ENCODE results near the gene HS3ST3A1. TPM values are rescaled to one million over a fixed set of nuclear protein-coding genes. Genes with fewer than 3 reads are reported as not detected.

HS3ST3A1 gene
- polyA plus RNA-seq, 3 donors = 0.20 TPM; not detected in 2

DNA sequence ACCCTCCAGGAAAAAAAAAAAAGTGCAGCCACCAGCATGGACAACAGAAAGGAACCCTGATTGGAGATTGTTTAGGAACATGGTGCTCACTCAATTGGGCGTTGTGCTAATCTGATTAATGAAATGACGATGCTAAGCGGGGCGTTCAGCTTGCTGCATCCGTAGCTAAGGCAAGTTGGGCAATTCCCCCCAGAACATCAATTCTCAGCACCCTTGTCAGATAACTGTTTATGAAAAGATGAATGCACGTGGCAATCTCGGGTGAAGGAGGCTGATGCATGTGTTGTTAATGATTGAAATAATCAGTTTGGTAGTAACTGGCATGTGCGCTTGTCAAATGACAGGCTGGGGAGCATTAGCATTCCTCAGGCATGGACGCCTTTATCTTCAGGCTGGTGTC, 57.0 kb downstream of the HS3ST3A1 start:
- no peak overlapping the region for H3K9ac ChIP-seq (ENCODE audit: insufficient read depth, low read length, poor library complexity, severe bottlenecking)
- no CpG with 5 or more reads among the region's 9 CpGs for WGBS (ENCODE audit: insufficient coverage)
- H3K79me2 ChIP-seq (ENCODE audit: insufficient read depth, low read length) = no peaks in the 10 kb centered on the region
- H3K36me3 Mint-ChIP-seq = no peaks in the 10 kb centered on the region
- H3K4me1 ChIP-seq (ENCODE audit: control insufficient read depth in 1 of 2, insufficient read depth in 2 of 2, low read length in 2 of 2) = no peaks in the 10 kb centered on the region
- H3K27ac ChIP-seq (ENCODE audit: low read depth in 1 of 2, low read length in 2 of 2) = no peak overlapping the region
- no peaks in the 10 kb centered on the region for H4K20me1 ChIP-seq (ENCODE audit: insufficient read depth, low read length)
- H3K9me3 ChIP-seq (replicated peaks in 1 of 2; ENCODE audit: control insufficient read depth in 1 of 2, insufficient read depth in 1 of 2, low read length in 2 of 2) = peaks cover 12 to 15% of the 10 kb centered on the region in 2 donors
- H3K36me3 ChIP-seq (replicated peaks in 1 of 2; ENCODE audit: control insufficient read depth in 1 of 2, insufficient read depth in 2 of 2, low read length in 2 of 2) = no peaks in the 10 kb centered on the region
- H3K27ac Mint-ChIP-seq = no peak overlapping the region
- H3K4me3 ChIP-seq (replicated peaks in 1 of 3; ENCODE audit: low read depth in 2 of 3, low read length in 3 of 3) = no peak overlapping the region
- H3K27me3 ChIP-seq (ENCODE audit: control insufficient read depth in 2 of 2, insufficient read depth in 2 of 2, low read length in 2 of 2) = no peaks in the 10 kb centered on the region
- H3K27me3 Mint-ChIP-seq (ENCODE audit: low read depth in 3 of 3) = peaks cover 3 to 6% (median 4%) of the 10 kb centered on the region in 3 donors
- intact Hi-C loops (cut with micrococcal nuclease) = no loop called here
- TF ChIP-seq, protein P1, sequence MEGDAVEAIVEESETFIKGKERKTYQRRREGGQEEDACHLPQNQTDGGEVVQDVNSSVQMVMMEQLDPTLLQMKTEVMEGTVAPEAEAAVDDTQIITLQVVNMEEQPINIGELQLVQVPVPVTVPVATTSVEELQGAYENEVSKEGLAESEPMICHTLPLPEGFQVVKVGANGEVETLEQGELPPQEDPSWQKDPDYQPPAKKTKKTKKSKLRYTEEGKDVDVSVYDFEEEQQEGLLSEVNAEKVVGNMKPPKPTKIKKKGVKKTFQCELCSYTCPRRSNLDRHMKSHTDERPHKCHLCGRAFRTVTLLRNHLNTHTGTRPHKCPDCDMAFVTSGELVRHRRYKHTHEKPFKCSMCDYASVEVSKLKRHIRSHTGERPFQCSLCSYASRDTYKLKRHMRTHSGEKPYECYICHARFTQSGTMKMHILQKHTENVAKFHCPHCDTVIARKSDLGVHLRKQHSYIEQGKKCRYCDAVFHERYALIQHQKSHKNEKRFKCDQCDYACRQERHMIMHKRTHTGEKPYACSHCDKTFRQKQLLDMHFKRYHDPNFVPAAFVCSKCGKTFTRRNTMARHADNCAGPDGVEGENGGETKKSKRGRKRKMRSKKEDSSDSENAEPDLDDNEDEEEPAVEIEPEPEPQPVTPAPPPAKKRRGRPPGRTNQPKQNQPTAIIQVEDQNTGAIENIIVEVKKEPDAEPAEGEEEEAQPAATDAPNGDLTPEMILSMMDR (IDR thresholded peaks at IDR 0.05) = no peak
- peaks cover 9 to 24% (median 22%) of the 10 kb centered on the region in 7 donors for H3K9me3 Mint-ChIP-seq
- no peaks in the 10 kb centered on the region for H3K4me1 Mint-ChIP-seq
- H3K4me2 ChIP-seq (replicated peaks; ENCODE audit: extremely low read depth, low read length, poor library complexity, severe bottlenecking) = no peak overlapping the region
- H2AFZ ChIP-seq (ENCODE audit: insufficient read depth, low read depth, low read length, poor library complexity, severe bottlenecking) = no peak overlapping the region
- no peak overlapping the region for H3K4me3 Mint-ChIP-seq
- DNase-seq = no peak

DNA sequence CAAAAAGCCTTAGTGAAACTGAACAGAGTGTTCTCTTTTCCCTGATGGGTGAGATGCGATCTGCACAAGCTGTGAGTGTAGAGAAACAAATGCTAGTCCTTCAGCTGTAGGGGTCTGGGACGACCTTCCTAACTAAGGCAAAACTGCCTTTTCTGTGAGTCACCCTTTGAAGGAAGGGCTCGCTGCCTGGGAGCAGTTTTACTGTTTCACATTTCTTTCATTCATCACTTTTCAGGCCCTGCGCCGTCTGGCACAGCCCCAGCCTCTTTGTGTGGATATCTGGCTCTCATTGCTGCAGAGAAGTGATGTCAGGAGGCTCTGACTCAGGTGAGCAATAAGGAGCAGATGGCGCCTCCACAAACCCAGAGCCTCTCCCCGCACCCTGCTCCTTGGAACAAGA, 57.4 kb downstream of the HS3ST3A1 start:
- H3K27ac Mint-ChIP-seq = no peak overlapping the region
- no peaks in the 10 kb centered on the region for H3K4me1 Mint-ChIP-seq
- Histone ChIP-seq H3K27ac (ENCODE audit: low read depth in 1 of 2, low read length in 2 of 2) (no peak overlapping the region), H3K4me1 (ENCODE audit: control insufficient read depth in 1 of 2, insufficient read depth in 2 of 2, low read length in 2 of 2) (no peaks in the 10 kb centered on the region), H3K27me3 (ENCODE audit: control insufficient read depth in 2 of 2, insufficient read depth in 2 of 2, low read length in 2 of 2) (no peaks in the 10 kb centered on the region), H2AFZ (ENCODE audit: insufficient read depth, low read depth, low read length, poor library complexity, severe bottlenecking) (no peak overlapping the region), H3K4me3 (replicated peaks in 1 of 3; ENCODE audit: low read depth in 2 of 3, low read length in 3 of 3) (no peak overlapping the region), H3K9me3 (replicated peaks in 1 of 2; ENCODE audit: control insufficient read depth in 1 of 2, insufficient read depth in 1 of 2, low read length in 2 of 2) (peaks cover 11 to 12% of the 10 kb centered on the region in 2 donors), H3K79me2 (ENCODE audit: insufficient read depth, low read length) (no peaks in the 10 kb centered on the region), H4K20me1 (ENCODE audit: insufficient read depth, low read length) (no peaks in the 10 kb centered on the region), H3K36me3 (replicated peaks in 1 of 2; ENCODE audit: control insufficient read depth in 1 of 2, insufficient read depth in 2 of 2, low read length in 2 of 2) (no peaks in the 10 kb centered on the region), H3K4me2 (replicated peaks; ENCODE audit: extremely low read depth, low read length, poor library complexity, severe bottlenecking) (no peak overlapping the region), H3K9ac (ENCODE audit: insufficient read depth, low read length, poor library complexity, severe bottlenecking) (no peak overlapping the region)
- TF ChIP-seq, protein P1 (IDR thresholded peaks at IDR 0.05) = no peak
- no peaks in the 10 kb centered on the region for H3K36me3 Mint-ChIP-seq
- 100% methylated on average over 1 of the region's 7 CpGs for WGBS (ENCODE audit: insufficient coverage)
- peaks cover 2 to 6% (median 3%) of the 10 kb centered on the region in 3 donors for H3K27me3 Mint-ChIP-seq (ENCODE audit: low read depth in 3 of 3)
- intact Hi-C loops (cut with micrococcal nuclease) = no loop called here
- DNase-seq = no peak
- peaks cover 7 to 24% (median 19%) of the 10 kb centered on the region in 7 donors for H3K9me3 Mint-ChIP-seq
- no peak overlapping the region for H3K4me3 Mint-ChIP-seq

Data from CD14-positive monocyte (primary cell).